ENCODE measurements around the gene ATAT1. TPM values are rescaled to one million over a fixed set of nuclear protein-coding genes. Genes with fewer than 3 reads are reported as not detected.

ATAT1 gene
- total and polyA plus RNA-seq, 2 of the 13 experiments (the other 11 are each of a cell fraction or from before 2014, with no cell fraction given) = 9.2 to 23.6 TPM

- TF ChIP-seq ARNT2 (CRISPR knock-in tag; IDR thresholded peaks at IDR 0.05; ENCODE audit: low read depth) (no peak; the same call in 1 of the 2 replicates), POLR2AphosphoS5 (IDR thresholded peaks at IDR 0.05; ENCODE audit: low read depth, low read length) (peak; percentile 99), HNRNPUL1 (IDR thresholded peaks at IDR 0.05; ENCODE audit: low read depth, low read length) (no peak), FOXA3 (CRISPR knock-in tag; IDR thresholded peaks at IDR 0.05) (peak; percentile 24; the same call in 1 of the 2 replicates), HIC2 (CRISPR knock-in tag; IDR thresholded peaks at IDR 0.05; ENCODE audit: low read depth) (no peak; the same call in 1 of the 2 replicates), ZNF782 (CRISPR knock-in tag; IDR thresholded peaks at IDR 0.05; ENCODE audit: borderline replicate concordance) (no peak), ZNF253 (CRISPR knock-in tag; IDR thresholded peaks at IDR 0.05; ENCODE audit: borderline replicate concordance) (0 out of 2 replicates have a peak, but pooled peaks have one; percentile 56), ADNP (CRISPR knock-in tag; IDR thresholded peaks at IDR 0.05) (no peak), HINFP (CRISPR knock-in tag; IDR thresholded peaks at IDR 0.05; ENCODE audit: low read depth) (peak; percentile 71; the same call in 1 of the 2 replicates), KDM1A (CRISPR knock-in tag; IDR thresholded peaks at IDR 0.05) (no peak), ZGPAT (CRISPR knock-in tag; IDR thresholded peaks at IDR 0.05) (no peak; the same call in 1 of the 2 replicates), PTBP1 (IDR thresholded peaks at IDR 0.05; ENCODE audit: low read depth, low read length, poor library complexity, severe bottlenecking) (no peak), ZNF577 (CRISPR knock-in tag; IDR thresholded peaks at IDR 0.05; ENCODE audit: borderline replicate concordance, low read depth) (no peak), SKI (IDR thresholded peaks at IDR 0.05; ENCODE audit: partially characterized antibody) (peak; percentile 27), ZNF576 (CRISPR knock-in tag; IDR thresholded peaks at IDR 0.05) (no peak), ZNF430 (CRISPR knock-in tag; IDR thresholded peaks at IDR 0.05) (peak; percentile 58; the same call in 1 of the 2 replicates), HMG20B (CRISPR knock-in tag; conservative IDR thresholded peaks at IDR 0.05) (0 out of 2 replicates have a peak, but pooled peaks have one; percentile 26), ZNF234 (CRISPR knock-in tag; conservative IDR thresholded peaks at IDR 0.05) (no peak), ELK4 (CRISPR knock-in tag; IDR thresholded peaks at IDR 0.05; ENCODE audit: borderline replicate concordance) (no peak), RNF219 (CRISPR knock-in tag; IDR thresholded peaks at IDR 0.05) (no peak)
Observed at GRCh38 chr6:30616811-30617564, 9.7 kb upstream of the ATAT1 start, which contains the start of gene PPP1R10 (continued).
